Measurements from ENCODE around the gene SMS.

The SMS gene

DNA sequence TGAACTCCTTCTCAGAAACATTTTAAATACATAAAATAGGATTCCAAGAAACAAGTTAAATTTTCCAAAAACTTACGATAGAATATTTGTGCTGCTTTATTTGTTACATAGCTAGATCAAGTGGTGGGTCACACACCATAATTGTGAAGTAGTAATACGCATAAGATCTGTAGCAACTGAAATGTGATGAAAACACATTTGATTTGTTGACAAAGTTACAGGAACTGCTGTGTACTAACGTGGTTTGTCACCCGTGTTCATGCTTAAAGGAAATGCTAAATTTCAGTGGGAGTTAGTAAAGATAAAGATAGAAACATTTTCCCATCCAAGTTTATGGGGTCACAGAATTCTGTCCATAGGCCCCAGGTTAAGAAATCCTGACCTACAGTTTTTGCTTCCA, 57.5 kb downstream of the SMS start:
- TF ChIP-seq, protein P1, sequence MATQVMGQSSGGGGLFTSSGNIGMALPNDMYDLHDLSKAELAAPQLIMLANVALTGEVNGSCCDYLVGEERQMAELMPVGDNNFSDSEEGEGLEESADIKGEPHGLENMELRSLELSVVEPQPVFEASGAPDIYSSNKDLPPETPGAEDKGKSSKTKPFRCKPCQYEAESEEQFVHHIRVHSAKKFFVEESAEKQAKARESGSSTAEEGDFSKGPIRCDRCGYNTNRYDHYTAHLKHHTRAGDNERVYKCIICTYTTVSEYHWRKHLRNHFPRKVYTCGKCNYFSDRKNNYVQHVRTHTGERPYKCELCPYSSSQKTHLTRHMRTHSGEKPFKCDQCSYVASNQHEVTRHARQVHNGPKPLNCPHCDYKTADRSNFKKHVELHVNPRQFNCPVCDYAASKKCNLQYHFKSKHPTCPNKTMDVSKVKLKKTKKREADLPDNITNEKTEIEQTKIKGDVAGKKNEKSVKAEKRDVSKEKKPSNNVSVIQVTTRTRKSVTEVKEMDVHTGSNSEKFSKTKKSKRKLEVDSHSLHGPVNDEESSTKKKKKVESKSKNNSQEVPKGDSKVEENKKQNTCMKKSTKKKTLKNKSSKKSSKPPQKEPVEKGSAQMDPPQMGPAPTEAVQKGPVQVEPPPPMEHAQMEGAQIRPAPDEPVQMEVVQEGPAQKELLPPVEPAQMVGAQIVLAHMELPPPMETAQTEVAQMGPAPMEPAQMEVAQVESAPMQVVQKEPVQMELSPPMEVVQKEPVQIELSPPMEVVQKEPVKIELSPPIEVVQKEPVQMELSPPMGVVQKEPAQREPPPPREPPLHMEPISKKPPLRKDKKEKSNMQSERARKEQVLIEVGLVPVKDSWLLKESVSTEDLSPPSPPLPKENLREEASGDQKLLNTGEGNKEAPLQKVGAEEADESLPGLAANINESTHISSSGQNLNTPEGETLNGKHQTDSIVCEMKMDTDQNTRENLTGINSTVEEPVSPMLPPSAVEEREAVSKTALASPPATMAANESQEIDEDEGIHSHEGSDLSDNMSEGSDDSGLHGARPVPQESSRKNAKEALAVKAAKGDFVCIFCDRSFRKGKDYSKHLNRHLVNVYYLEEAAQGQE (IDR thresholded peaks at IDR 0.05; ENCODE audit: insufficient read depth in 1 of 2, low read depth in 2 of 2, low read length in 2 of 2), result no peak
- TF ChIP-seq SIN3A (IDR thresholded peaks at IDR 0.05; ENCODE audit: borderline replicate concordance, insufficient read depth, low read length) (no peak), FOXP2 (optimal IDR thresholded peaks at IDR 0.05; ENCODE audit: borderline replicate concordance, extremely low read depth, extremely low read length, insufficient read depth) (no peak), TAF1 (IDR thresholded peaks at IDR 0.05; ENCODE audit: borderline replicate concordance, insufficient read depth, low read length) (no peak), POLR2AphosphoS5 (IDR thresholded peaks at IDR 0.05; ENCODE audit: low read depth, low read length) (no peak)

DNA sequence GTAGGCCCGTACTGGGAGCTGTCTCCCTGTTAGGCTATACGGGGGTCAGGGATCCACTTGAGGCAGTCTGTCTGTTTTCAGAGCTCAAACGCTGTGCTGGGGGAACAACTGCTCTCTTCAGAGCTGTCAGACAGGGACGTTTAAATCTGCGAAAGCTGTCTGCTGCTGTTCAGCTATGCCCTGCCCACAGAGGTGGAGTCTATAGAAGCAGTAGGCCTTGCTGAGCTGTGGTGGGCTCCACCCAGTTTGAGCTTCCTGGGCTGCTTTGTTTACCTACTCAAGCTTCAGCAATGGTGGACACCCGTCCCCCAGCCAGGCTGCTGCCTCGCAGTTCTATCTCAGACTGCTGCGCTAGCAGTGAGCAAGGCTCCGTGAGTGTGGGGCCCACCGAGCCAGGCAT, 64.4 kb downstream of the SMS start:
- TF ChIP-seq, protein P1 (IDR thresholded peaks at IDR 0.05; ENCODE audit: insufficient read depth in 1 of 2, low read depth in 2 of 2, low read length in 2 of 2), result no peak
- TF ChIP-seq SIN3A (IDR thresholded peaks at IDR 0.05; ENCODE audit: borderline replicate concordance, insufficient read depth, low read length), result no peak

DNA sequence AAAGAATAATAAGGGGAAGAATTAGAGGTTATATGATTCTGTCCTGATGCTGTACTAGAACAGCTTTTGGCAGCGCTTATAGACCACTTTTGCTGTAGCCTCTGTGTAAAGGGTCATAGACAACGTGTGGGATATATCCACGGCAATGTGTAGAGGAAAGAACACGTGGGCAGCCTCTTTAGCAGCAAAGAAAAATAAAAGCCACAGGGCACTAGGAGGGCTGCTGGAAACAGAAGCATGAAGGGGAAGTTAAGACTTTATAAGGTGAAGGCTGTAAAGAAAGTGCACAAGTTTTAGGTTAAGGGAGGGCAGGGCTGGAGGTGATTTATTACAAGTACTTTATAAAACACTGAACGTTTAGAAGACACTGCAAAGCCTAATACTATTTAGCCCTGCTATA, 71.5 kb downstream of the SMS start:
- TF ChIP-seq FOXP2 (optimal IDR thresholded peaks at IDR 0.05; ENCODE audit: borderline replicate concordance, extremely low read depth, extremely low read length, insufficient read depth) (no peak), POLR2AphosphoS5 (IDR thresholded peaks at IDR 0.05; ENCODE audit: low read depth, low read length) (no peak), SIN3A (IDR thresholded peaks at IDR 0.05; ENCODE audit: borderline replicate concordance, insufficient read depth, low read length) (no peak), TAF1 (IDR thresholded peaks at IDR 0.05; ENCODE audit: borderline replicate concordance, insufficient read depth, low read length) (no peak)
- TF ChIP-seq, protein P1 (IDR thresholded peaks at IDR 0.05; ENCODE audit: insufficient read depth in 1 of 2, low read depth in 2 of 2, low read length in 2 of 2), result no peak

DNA sequence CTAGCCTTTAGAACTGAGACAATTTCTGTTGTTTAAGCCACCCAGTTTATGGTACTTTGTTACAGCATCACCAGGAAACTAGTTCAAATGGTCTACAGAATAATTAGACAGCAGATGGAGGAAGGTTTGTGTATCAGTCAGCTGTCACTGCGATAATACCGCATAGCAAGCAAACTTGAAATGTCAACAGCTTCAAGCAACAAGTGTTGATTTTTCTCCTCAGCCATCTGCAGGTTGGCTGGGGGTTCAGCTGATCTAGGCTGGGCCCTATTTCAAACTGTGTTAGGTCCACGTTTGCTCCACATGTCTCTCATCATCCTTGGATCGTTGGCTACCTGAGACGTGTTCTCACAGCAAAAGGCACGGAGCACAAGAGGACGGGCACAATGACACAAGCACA, 72.4 kb downstream of the SMS start:
- no peak for TF ChIP-seq TAF1 (IDR thresholded peaks at IDR 0.05; ENCODE audit: borderline replicate concordance, insufficient read depth, low read length)
- no peak for TF ChIP-seq FOXP2 (optimal IDR thresholded peaks at IDR 0.05; ENCODE audit: borderline replicate concordance, extremely low read depth, extremely low read length, insufficient read depth)
- no peak for TF ChIP-seq POLR2AphosphoS5 (IDR thresholded peaks at IDR 0.05; ENCODE audit: low read depth, low read length)
- TF ChIP-seq, protein P1 (IDR thresholded peaks at IDR 0.05; ENCODE audit: insufficient read depth in 1 of 2, low read depth in 2 of 2, low read length in 2 of 2), result no peak
- no peak for TF ChIP-seq SIN3A (IDR thresholded peaks at IDR 0.05; ENCODE audit: borderline replicate concordance, insufficient read depth, low read length)

DNA sequence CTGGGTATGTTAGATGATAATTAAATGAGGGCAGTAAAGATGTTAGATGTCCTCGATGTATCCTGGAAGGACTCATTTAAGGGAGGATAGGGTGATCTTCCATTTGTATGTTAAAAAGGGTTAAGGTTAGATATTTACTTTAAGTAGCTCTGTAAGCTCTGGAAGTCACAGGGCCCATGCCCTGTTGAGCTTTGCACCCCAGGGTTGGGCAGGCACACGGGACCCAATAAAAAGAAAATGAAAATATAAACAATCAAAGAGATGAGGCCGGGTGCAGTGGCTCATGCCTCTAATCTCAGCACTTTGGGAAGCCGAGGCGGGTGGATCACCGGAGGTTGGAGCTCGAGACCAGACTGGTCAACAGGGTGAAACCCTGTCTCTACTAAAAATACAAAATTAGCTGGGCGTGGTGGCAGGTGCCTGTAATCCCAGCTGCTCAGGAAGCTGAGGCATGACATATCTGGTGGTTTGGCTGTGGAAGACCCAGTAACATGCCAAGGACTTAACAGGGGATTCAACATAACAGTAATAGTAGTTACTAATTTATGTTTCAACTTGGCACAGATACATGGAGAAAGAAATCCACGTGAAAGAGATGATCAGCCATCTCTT, 74.7 kb downstream of the SMS start:
- no peak for TF ChIP-seq POLR2AphosphoS5 (IDR thresholded peaks at IDR 0.05; ENCODE audit: low read depth, low read length)
- TF ChIP-seq, protein P1 (IDR thresholded peaks at IDR 0.05; ENCODE audit: insufficient read depth in 1 of 2, low read depth in 2 of 2, low read length in 2 of 2), result no peak
- TF ChIP-seq TAF1 (IDR thresholded peaks at IDR 0.05; ENCODE audit: borderline replicate concordance, insufficient read depth, low read length), result no peak
- TF ChIP-seq FOXP2 (optimal IDR thresholded peaks at IDR 0.05; ENCODE audit: borderline replicate concordance, extremely low read depth, extremely low read length, insufficient read depth), result no peak
- no peak for TF ChIP-seq SIN3A (IDR thresholded peaks at IDR 0.05; ENCODE audit: borderline replicate concordance, insufficient read depth, low read length)
